Measurements from ENCODE around the gene PRKCE. TPM values are rescaled to one million over a fixed set of nuclear protein-coding genes. Genes with fewer than 3 reads are reported as not detected.
"Not testable (repeated sequence)": the region's sequence is repeated elsewhere in the genome, so short reads cannot be mapped to it uniquely, and the experiment has no call there.

Gene PRKCE
- total RNA-seq, 1 donor from 2014 or later: 46.5 TPM

DNA sequence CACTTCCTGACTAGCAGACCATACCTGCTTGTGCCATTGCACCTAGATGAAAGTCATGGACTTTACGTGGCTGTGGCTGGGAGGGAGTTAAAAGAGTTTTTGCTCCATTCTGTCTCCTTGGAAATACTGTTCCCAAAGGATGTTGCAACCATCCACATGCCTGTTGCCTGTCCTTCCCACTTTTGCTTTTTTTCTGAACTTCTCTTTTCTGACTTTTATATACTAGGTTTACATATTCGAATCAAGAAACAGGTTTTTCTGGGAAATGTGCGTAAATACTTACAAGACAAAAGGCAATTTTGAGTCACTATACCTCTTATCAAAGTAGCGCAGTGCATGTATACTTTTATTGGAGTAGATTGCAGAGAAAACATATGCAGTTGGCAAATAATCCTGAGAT, 244.8 kb downstream of the PRKCE start:
- no peak for DNase-seq

DNA sequence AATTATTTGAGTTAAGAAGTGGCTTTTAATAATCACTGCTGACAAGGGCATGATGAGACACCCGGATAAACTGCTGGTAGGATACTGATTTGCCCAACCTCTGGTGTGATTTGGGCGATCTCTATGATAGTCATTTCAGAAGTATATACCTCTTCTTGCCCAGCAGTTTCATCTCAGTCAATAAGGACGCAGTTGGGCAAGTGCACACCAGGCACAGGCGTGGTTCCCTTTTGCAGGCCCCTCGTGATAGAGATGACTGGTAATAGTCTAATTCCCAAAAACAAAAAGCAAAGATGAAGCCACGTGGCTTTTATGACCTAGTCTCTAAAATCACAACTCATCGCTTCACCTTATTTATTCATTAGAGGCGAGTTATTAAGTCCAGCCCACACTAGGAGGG, 246.4 kb downstream of the PRKCE start:
- no peak for DNase-seq

DNA sequence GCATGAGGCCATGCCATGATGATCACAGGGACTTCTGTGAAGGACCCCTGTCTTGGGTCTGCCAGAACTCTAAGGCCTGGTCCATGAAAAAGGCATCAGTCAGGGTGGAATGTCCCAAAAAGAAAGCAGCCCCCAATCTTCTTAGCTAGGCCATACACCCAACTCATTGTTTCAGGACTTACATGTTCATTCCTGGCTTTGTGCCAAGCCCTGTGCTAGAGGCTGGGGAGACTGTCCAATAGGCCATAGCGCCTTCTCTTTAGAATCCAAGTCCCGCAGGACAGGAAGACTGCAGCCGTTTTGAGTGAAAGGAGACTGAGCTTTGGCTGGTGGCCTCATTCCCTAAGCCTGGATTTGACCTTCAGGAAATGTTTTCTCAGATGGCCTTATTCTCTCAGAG, 247.3 kb downstream of the PRKCE start:
- DNase-seq: peak; percentile 86

DNA sequence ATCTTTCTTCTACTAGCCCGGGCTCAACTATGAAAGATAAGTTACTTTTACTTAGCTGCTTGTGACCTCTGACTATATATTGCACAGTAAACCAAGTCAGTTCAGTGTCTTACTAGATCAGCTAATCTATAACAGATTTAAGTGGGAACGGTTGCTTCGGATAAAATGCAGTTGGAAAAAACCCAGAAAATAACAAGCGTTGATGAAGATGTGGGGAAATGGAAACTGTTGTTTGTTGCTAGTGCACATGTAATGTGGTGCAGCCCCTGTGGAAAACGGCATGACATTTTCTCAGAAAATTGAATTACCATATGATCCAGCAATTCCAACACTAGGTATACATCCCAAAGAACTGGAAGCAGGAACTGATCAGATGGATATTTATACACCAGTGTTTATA, 248.5 kb downstream of the PRKCE start:
- no peak for DNase-seq

DNA sequence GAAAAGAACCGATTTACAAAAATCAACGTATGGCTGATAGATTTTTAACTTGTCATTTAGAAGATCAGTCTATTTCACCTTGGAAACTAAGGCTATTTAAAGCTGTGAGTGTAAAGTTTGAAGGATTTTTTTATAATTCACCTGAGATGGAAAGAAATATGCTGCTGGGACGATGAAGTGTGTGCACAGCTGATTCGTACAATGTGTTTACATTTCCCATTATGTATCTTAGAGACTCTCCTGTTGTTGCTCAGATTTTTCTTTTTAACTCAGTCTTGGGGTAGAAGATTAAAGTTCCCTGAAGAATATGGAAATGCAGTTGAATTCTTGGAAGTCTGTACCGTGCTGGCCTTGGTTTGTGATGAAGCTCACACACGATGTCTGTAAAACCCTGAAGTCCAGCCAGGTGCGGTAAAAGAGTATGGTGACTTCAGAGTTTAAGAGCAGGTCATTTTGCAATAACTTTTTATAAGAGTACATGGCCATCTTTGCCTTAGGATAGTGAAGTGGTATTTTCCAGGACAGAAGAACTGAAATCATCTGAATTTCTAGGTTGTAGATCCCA, 250.1 kb downstream of the PRKCE start:
- no peak for DNase-seq

DNA sequence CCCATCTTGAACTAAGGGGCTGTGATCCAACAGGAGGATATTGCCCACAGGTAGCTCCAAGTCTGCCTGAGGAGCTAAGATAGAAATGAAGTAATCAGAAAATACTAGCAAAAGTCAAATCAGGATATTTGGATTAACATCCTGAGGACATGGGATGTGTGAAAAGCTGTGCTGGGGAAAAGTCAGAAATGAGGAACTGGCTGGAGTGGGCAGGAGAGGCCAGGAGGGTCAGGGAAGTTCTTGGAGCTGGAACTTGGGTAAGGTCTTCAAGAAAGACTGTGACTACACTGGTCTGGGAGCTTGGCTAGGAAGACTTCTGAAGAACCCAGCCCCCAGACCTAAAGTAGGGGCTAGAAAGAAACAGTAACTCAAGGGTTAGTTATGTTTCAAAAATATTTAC, 250.9 kb downstream of the PRKCE start:
- no peak for DNase-seq

DNA sequence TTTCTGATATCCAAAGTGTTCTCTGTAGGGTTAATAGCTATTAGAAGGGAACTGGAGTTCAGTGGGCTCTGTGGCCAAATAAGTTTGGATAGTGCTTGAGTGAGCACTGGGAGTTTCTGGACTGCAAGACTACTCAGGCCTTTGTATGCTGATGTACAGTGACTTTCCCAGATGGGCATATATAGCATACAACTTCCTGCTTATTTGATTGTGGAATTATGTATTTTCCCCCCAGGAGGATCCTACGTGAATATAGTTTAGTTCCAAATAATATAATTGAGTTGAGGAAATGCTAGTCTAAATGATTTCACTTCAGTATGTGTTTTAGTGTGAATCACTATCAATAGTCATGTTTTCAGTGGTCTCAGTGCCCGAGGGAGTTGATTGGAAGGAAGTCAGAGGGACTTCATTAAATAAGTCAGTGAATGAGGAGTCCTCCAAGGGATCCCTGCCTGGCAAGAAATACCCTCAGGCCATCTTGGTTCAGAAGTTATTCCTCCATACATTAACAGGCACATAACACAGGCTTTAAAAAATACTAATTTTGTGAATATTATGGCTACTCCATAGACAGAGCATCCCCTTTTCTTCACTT, 251.4 kb downstream of the PRKCE start:
- DNase-seq: no peak

DNA sequence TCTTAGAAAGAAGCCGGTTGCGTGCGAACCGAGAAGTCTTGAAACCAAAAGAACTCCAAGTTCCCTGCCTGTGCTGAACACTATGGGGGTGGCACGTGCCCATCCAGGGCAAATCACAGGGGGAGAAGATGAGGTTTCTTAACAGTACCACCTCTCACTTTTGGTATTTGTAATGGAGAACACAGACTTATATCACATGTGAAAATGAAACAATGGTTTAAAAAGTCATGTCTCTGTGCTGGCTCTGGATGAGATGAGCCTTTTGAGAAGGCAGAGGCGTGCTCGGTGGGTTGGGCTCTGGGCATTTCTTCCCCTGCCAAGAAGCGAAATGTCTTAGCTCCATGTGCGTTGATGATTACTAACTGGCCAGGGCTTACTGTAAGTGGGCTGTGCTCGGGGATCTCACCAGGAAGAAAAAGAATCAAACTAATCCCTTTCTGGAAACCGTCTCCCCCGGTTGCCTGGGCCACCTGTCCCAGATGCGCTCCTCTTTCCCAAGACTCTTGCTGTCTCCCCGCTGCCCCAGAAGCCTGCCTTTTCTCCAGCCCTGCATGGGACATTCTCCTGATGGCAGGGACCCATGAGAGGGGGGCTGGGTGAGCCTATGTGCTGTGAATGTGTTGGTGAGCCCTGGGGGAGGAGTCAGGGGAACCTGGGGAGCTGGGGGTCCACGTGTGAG, 252.9 kb downstream of the PRKCE start:
- DNase-seq: no peak

DNA sequence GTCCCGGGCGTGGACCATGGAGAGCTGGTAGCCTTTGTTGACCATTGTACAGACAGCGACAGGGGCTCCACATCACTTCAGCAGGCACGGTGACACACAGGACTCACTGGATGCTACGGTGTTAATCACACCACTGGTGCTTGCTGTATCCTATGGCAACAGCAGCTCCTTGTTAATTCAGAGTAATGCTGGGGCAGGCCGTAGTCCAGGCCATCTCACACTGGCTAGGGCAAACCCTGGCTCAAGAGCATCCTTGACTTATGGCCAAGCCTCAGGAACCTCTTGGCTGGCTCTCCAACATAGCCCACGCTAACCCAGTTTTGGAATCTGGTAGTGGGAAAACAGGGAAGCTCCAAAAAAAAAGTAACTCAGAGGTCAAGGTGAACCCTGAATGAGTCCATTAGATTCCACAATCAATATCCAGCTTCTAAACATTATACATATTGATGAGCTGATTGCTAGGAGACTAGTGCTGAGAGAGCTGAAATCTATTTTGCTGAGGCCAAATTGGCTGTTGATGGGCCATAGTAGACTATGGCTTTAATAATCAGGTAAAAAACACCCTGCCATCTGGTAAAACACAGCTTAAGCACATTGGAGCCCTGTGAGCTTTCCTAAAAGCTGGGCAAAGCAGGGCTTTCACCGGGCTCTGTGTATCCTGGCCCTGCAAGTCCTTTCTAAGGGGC, 253.6 kb downstream of the PRKCE start:
- DNase-seq: no peak

DNA sequence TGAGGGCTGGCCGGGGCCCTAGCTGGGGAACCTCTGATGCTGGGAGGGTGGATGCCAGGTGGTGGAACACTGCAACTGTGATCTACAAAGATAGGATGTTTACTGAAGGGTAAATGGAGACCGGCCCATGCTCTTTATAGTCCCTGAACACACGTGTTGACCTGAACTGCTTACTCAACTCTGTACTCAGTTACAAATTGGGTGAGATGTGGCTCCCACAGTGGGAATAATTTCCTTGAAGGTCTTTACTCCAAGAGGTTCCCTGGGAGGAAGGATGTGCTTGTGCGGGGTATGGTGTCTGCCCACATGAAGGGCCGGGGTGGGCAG, 254.1 kb downstream of the PRKCE start:
- DNase-seq: no peak

DNA sequence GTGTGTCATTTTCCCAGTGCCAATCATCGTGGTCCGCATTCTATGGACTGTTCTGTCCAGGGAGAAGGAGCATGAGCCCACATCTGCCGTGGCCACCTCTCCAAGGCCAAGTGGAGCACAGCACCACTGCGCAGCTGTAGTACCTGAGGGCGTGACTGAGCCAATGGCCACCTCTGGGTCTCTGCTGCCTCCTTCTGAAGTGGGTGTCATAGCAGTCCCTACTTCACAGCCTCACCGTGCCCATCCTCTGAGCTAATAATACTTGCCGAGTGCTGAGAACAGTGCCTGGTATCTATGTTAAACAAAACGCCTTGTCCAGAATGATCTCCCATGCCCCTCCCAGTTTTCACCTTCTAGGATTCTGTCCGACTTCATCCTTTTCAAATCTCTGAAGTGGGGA, 256.1 kb downstream of the PRKCE start:
- DNase-seq: no peak

DNA sequence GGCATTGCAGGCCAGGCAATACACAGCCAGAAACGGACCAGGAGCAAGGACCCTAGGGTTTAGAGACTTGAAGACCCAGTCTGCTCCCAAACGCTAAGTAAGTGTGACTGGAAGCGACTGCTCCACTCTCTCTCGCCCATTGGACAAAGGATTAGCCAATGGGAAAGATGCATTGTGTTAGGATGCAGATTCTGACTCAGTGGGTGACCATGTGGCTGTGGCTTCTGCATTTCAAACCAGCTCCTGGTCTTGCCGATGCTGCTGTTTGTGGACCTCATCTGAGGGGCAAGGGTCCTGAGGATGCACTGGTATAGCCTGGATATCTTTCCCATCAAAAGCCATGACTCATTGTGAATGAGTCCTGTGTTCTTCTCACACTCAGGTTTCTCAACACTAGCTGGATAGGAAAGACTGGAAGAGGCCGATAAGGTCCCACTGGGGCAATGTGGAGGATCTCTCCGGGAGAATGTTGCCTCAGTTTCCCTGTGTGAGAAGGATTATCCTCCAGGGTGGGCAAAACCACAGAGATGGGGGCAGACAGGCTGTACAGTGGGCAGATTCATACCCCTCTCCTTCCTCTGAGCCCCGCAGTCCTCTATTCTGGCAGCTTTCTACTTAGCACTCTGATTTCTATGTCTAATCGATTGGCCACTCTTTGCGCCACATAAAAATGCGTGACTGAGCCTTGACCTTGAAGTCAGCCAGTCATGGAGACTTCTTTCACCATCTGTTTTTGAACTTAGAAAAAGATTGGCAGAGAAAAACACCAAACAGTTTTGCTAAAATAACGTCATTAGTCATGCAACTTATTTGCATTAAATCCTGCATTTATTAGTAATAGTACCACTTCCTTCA, 257.1 kb downstream of the PRKCE start:
- DNase-seq: no peak

DNA sequence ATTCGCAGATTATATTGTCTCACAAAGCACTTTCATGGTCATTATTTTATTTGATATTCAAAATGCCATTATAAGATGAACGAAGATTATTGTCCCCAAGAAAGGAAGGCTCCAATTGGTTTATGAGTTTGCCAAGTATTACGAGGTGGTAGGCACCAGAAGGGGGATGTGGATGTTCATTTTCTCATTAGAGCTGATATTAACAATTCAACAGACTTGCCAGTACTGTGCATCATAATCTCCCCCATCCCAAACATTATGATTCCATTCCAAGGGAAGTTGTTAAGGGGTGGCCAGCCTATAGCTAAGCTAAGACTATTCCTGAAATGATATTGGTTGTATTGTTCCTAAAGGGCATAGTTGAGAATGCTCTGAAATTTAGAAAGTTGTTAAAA, 257.7 kb downstream of the PRKCE start:
- DNase-seq: no peak

DNA sequence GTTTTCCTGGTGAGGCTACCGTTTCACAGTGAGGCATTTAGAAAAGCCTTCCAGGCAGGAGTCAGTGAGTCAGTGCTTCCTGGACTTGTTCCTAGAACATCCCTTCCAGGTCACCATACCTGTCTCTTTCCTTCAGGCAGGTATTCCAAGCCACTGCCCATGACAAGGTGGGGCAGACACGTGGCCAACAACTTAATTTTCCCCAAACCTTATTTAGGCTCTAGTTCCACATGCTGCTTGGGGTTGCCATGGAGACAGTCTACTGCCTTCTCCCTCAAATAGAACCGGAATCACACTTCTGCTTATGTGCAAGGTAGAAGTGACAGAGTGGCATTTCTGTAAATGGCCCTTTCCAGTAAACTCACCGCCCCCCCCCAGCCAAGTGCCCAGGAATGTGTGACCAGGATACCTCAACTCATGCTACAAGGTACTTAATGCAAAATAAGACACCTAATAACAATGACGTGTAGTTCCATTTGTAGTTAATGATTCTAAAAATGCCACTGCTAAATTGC, 258.3 kb downstream of the PRKCE start:
- DNase-seq: peak; percentile 20

DNA sequence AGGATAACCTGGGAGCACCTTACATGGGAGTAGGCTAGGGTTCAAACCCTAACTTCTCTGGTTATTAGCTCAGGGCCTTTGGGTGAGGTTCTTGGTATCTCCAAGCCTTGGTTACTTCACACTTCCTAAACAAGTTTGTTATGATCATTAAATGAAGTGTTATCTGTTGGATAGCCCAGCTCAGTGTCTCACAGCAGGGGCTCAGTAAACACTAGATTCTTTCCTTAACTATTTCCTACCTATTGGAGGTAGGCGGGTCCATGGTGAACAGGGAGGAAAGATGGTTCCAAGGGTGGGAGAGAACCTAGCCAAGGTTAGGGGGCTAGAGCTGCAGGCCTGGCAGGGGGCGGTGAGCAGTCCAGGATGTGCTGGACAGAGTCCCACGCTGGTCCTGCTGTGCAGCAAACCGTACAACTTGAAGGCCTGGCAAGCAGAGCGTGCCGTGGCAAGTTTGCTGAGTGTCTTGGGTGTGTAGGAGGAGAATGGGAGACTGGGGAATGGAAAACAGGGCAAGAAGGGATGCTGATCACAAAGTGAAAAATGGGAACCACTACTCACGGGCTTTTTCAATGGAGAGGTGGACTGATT, 259.1 kb downstream of the PRKCE start:
- DNase-seq: no peak

DNA sequence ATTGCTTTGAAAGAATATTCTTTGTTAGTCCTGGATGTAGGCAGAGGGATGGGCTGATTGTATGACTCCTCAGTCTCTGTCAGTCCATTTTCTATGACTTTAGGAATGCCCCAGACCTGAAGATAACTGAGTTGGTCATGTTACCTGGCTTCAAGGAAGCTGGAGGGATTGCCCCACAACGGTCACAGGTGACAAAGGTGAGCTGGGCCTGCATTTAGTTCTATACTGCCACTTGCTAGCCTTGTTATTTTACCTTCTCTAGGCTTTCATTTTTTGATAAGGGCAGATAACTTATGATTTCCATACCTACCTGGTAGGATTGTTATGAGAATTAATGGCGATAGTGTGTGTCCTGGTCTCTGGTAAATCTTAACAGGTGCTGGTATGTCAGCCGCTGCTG, 260.1 kb downstream of the PRKCE start:
- no peak for DNase-seq

DNA sequence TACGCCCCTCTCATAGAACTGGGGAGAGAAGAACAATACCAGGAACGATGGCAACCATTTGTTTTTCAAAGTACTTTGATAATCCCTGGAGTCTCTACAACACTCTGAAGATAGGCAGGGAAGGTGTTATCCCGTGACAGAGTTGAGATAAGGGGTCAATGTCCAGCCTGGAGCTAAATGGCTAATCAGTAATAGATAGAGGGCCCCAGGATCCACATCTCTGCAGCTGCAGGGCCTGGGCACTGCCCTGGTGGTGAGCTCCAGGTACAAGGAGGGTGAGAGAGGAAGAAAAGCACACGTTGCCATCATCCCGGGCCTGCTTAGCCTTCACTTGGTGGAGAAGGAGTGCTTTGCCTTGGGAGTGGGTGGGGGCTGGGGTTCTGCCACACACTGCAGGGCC, 260.6 kb downstream of the PRKCE start:
- no peak for DNase-seq

DNA sequence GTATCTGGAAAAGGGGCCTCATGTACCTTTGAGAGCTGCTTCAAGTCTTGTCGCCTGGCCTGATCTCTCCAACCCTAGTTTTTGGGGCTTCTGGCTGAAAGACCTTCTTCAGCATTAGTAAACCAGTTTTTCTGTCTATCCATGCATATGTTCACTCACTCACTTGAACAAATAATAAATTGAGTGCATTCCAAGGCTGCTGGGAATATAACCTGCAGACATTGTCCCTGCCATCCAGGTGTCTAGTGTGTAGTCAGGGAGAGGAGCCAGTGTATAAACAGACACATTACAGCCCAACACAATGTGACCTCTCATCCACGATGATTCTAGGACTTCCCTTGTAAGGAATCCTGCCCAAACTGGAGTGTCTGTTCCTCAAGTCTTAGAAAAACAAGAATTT, 262.1 kb downstream of the PRKCE start:
- no peak for DNase-seq

DNA sequence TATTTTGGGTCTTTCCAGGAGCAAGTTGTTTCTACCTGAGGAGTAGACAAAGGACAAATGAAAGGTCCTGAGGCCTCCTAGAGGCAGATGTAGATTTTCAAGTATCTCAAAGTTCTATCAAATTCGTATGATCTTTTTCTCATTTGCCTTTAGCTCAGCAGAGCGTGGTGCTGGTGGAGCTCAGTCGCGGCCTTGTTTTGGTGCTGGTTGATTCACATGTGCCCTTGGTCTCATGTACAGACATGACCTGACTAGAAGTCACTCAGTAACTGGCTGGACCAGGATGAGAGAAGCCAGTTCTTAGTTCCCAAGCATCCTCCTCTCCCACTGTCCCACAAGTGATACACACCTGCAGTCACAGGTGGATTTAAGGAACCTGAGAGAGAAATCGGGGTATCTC, 264.0 kb downstream of the PRKCE start:
- no peak for DNase-seq

DNA sequence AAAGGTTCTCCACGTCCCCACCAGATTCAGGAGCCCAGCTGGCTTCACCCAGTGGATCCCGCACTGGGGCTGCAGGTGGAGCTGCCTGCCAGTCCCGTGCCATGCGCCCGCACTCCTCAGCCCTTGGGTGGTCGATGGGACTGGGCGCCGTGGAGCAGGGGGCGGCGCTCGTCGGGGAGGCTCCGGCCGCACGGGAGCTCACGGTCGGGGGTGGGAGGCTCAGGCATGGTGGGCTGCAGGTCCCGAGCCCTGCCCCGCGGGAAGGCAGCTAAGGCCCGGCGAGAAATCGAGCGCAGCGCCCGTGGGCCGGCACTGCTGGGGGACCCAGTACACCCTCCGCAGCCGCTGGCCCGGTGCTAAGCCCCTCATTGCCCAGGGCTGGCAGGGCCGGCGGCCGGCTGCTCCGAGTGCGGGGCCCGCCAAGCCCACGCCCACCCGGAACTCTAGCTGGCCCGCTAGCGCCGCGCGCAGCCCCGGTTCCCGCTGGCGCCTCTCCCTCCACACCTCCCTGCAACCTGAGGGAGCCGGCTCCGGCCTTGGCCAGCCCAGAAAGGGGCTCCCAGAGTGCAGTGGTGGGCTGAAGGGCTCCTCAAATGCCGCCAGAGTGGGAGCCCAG, 266.2 kb downstream of the PRKCE start:
- not testable (repeated sequence) for DNase-seq

DNA sequence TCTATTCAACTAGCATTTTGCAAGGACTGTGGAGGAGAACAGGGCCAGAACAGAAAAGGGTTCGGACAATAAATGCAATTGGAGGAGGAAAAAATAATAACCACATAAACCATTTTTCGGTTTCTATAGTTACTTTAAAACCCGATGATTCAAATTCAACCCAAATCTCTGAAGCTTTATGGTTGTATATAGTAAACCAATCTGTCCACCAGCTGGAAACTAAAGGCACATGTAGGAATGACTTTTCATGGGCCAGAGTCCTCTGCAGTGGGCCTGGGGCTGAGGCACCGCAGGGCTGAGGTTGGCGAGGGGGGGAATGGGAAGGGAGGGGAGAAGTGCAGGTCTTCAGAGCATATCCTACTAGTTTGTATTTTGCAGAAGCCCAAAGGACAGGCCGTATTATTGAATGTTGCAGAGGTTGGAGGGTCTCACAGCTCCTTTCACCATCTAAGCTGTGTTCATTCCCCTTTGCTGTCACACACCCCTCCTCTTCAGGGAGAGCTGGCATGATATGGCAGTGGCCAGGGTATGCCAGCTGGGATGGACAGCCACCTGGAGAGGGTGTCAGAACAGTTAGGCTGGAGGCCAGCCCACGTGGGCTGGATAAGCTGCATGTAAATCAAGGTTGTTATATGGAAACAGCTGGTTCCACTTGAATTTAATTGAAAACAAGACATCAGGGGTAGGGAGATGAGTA, 267.1 kb downstream of the PRKCE start:
- DNase-seq: no peak
